DND-41 (cell line): ENCODE data around the gene CCDC150.

Source experiments
- EZH2 ChIP-seq: IDR thresholded peaks from 3 replicates; pipeline ENCODE4 v1.6.1; 2012; ENCODE audit warnings: borderline replicate concordance, low read depth, mild to moderate bottlenecking, moderate library complexity, low read length, inconsistent platforms; ENCODE audit not compliant: severe bottlenecking
- TF ChIP-seq, protein P1 (sequence below): IDR thresholded peaks from 2 replicates; pipeline ENCODE4 v1.5.1; 2012; ENCODE audit warnings: borderline replicate concordance, low read length, moderate library complexity, mild to moderate bottlenecking; ENCODE audit not compliant: poor library complexity, severe bottlenecking; ENCODE audit errors: extremely low read depth

DNA sequence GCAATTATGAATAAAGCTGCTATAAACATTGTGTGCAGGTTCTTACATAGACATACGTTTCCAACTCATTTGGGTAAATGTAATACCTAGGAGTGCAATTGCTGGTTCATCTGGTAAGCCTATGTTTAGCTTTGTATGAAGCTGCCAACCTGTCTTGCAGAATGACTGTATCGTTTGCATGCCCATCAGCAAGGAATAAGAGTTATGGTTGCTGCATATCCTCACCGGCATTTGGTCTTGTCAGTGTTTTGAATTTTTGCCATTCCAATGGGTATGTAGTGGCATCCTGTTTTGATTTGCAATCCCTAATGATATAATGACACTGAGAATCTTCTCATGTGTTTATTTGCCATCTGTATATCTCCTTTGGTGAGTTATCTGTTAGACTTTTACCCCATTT is 20.7 kb downstream of the CCDC150 start:
- no peak for TF ChIP-seq EZH2
- TF ChIP-seq, protein P1, sequence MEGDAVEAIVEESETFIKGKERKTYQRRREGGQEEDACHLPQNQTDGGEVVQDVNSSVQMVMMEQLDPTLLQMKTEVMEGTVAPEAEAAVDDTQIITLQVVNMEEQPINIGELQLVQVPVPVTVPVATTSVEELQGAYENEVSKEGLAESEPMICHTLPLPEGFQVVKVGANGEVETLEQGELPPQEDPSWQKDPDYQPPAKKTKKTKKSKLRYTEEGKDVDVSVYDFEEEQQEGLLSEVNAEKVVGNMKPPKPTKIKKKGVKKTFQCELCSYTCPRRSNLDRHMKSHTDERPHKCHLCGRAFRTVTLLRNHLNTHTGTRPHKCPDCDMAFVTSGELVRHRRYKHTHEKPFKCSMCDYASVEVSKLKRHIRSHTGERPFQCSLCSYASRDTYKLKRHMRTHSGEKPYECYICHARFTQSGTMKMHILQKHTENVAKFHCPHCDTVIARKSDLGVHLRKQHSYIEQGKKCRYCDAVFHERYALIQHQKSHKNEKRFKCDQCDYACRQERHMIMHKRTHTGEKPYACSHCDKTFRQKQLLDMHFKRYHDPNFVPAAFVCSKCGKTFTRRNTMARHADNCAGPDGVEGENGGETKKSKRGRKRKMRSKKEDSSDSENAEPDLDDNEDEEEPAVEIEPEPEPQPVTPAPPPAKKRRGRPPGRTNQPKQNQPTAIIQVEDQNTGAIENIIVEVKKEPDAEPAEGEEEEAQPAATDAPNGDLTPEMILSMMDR: no peak
